HTERT RPE-1 (cell line): Measurements from ENCODE around the gene KRT33A.

Experiments used
- in situ Hi-C: fragments of 300-500 bp; cut with MboI; formaldehyde crosslinking; loops from 4 replicates; pipeline ENCODE4 v1.14.3; 2020; ENCODE audit warnings: low sequenced_read_pairs

KRT33A gene

DNA sequence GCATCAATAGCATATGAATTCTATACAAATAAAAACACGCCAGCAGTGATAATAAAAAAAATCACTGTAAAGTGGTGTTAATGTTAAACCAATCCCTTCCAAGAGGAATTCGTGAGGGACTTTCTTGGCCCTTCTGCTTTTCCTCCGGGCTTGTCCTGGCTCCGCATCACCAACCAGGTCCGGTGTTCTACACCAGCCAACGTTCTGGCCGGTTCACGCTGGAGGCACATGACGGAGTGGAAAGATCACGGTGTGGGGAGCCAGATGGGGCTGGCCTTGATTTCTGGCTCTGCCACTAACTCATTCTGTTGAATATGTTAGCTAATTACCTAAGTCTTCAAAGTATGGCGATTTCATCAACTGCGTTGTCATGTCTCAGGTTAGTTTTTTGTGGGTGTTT is 46.5 kb downstream of the KRT33A start:
- in situ Hi-C loops = no loop called here

DNA sequence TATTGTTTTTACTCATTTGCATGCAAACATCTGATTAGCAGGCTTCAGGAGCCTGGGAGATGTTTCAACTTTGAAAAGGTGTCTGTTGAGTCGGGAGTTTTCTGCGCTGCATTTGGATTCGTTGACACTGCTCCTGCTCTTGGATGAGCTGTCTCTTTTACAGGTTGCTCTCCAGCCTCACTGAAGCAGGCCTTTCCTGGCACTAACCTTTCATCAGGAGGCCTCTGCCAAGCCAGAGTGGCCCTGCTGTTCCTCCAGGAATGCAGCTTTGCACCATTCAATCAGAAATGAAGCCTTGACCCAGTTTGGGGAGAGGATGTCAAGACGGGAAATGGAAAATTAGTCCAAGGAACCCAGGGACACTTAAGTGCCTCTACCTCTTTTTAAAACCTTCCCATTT is 47.6 kb downstream of the KRT33A start:
- in situ Hi-C loops = no loop called here

DNA sequence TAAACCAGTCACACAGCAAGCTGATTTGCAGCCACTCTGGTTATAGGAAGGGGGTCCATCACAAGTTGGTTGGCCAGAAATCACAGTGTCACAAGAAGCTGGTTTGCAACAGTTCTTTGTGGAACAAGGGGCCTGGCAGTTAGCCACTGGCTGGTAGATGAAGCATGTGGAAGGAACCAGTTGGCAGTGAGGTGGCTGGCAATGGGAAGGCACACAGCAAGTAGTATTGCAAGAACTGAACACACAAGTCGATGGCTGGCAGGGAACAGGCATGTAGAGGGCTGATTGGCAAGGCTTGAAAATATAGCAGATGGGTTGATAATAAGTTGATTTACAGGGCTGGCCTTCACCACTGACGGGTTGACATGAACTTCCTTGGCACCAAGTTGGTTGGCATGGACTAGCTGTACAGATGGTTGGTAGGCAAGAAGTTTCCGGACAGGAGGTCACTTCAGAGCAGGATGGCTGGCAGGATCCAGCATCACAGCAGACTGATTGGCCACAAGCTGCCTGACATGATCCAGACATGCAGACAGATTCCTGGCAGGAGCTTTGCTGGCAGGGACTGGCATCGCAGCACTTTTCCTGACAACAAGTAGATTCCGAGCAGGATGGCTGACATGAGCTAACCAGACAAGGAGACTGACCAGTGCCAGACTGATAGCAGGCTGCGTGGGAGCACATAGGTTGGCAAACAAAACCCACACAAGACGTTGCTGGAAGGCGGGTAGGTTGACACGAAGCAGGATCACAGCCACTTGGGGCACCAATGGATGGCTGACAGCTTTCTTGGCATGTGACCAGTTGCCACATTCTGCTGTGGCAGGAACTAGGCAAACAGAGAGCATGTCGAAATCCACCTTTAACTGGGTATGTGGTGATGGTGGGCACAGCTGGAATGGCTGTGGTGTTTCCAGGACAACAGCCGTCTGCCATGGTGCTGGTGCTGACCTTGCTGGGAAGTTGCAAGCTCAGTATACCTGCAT is 48.4 kb downstream of the KRT33A start, which contains the start of gene KRTAP29-1:
Gene KRTAP29-1, minus strand, starts transcription at position 936 of the 986 bp plus-strand sequence. Its CDS starts 0 bp downstream, at position 936.
- in situ Hi-C loops = no loop called here

DNA sequence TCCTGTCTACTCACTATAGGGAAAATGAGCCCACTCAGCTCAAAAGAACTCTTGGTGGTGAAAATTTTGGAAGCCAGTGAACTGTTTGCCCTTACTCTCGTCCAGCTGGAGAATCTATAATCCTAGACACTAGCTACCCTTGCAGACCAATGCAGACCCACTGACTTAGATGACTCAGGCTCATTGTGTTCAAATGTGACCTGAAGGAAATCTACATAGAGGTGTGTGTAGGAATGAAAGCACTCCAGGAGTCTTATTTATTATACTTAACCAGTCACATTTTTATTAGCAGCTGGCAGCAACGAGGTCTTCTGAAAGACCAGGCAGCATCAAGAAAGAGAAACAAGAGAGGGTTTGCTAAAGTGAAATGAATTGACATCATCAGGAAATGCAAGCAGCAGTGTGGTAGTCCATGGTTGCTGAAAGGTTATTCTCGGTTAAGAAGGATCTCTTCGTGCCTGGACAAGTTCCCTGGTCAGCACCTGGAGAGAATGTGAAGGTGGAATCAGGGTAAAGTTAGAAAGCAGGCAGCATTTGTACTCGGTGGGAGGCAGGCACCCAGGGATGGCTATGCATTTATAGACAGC is 49.3 kb downstream of the KRT33A start:
- in situ Hi-C loops = no loop called here

DNA sequence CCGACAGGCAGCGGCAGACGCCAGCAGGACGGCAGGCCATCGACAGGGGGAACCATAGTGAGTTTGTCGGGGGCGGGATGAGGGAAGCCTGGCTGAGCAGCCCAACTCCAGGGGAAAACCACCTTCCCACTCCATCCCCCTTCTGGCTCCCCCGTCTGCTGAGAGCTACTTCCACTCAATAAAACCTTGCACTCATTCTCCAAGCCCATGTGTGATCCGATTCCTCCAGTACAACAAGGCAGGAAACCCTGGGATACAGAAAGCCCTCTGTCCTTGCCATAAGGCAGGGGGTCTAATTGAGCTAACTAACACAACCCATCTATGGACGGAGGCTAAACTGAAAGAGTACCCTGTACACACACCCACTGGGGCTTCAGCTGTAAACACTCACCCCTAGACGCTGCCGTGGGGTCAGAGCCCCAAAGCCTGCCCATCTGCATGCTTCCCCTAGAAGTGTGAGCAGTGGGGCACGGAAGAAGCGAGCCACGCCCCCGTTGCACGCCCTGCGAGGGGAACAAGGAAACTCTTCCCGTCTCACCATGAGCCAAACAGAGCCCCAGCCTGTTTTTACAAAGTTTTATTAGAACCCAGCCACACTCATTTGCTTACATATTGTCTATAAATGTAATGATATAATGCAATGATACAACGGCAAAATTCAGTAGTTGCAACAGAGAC is 52.0 kb downstream of the KRT33A start:
- in situ Hi-C loops = no loop called here

DNA sequence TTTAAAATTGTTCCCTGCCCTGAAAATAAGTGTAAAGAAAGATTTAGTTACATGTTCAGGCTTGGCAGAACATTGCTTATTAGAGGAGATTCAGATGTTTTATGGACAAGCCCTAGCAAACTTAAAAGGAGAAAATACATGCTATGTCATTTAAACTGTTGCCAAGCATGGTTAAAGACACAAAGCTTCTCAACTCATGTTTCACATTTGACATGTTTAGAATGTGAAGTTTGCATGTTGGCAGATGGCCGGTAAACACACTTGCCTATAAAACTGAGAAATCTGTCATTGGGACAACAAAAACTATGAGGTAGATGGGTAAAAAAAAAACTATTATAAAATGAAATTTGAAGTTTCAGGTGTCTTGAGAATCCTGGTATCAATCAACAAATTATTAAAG is 53.8 kb downstream of the KRT33A start:
- in situ Hi-C loops = no loop called here
